ENCODE data around the gene CBARP. TPM values are rescaled to one million over a fixed set of nuclear protein-coding genes. Genes with fewer than 3 reads are reported as not detected.

The CBARP gene, protein sequence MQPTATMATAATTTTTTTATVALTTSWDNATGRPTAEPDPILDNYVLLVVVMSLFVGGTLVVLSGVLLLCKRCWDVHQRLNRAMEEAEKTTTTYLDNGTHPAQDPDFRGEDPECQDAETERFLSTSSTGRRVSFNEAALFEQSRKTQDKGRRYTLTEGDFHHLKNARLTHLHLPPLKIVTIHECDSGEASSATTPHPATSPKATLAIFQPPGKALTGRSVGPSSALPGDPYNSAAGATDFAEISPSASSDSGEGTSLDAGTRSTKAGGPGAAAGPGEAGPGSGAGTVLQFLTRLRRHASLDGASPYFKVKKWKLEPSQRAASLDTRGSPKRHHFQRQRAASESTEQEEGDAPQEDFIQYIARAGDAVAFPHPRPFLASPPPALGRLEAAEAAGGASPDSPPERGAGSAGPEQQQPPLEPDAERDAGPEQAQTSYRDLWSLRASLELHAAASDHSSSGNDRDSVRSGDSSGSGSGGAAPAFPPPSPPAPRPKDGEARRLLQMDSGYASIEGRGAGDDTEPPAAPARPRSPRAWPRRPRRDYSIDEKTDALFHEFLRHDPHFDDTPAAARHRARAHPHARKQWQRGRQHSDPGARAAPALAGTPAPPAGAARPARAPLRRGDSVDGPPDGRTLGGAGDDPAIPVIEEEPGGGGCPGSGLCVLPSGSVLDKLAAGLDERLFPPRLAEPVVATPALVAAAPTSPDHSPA
- polyA plus RNA-seq (18.2 and 24.5 TPM in 2 replicates), polyA minus RNA-seq (16.6 and 21.7 TPM in 2 replicates)

GRCh38 chr19:1237754-1238368 is at the start of gene CBARP:
CBARP (minus strand) TSS chr19:1238005; CDS start chr19:1236100, 1,905 bp downstream.
- H3K9ac ChIP-seq (ENCODE audit: low read length), result peak within 1 kb of the TSS; percentile 93
- no peaks in the 10 kb centered on the region for H3K9me3 ChIP-seq (ENCODE audit: low read length)
- peaks cover 4% of the 10 kb centered on the region for H3F3A ChIP-seq (ENCODE audit: insufficient read depth, low read length, poor library complexity, severe bottlenecking)
- peak within 1 kb of the TSS; percentile 94 for H3K27ac ChIP-seq (ENCODE audit: low read length)
- H3K79me2 ChIP-seq (replicated peaks; ENCODE audit: insufficient read depth, low read length), result peaks cover 13% of the 10 kb centered on the region
- no peaks in the 10 kb centered on the region for H4K20me1 ChIP-seq (ENCODE audit: insufficient read depth)
- no peaks in the 10 kb centered on the region for H3K9me2 ChIP-seq (ENCODE audit: insufficient read depth, low read length)
- no peaks in the 10 kb centered on the region for H3K36me3 ChIP-seq (ENCODE audit: insufficient read depth, low read length)
- no peak for TF ChIP-seq SMC3 (conservative IDR thresholded peaks at IDR 0.05; ENCODE audit: poor library complexity)
- peak; percentile 60 for TF ChIP-seq POLR2AphosphoS5 (IDR thresholded peaks at IDR 0.05)
- no peak within 1 kb of the TSS for H2AFZ ChIP-seq (ENCODE audit: low read depth, low read length)
- H3K27me3 ChIP-seq (ENCODE audit: insufficient read depth, low read depth, low read length), result no peaks in the 10 kb centered on the region
- H3K4me3 ChIP-seq (ENCODE audit: low read length), result peak within 1 kb of the TSS; percentile 85
- H3K4me2 ChIP-seq (ENCODE audit: low read length), result peak within 1 kb of the TSS; percentile 53

DNA sequence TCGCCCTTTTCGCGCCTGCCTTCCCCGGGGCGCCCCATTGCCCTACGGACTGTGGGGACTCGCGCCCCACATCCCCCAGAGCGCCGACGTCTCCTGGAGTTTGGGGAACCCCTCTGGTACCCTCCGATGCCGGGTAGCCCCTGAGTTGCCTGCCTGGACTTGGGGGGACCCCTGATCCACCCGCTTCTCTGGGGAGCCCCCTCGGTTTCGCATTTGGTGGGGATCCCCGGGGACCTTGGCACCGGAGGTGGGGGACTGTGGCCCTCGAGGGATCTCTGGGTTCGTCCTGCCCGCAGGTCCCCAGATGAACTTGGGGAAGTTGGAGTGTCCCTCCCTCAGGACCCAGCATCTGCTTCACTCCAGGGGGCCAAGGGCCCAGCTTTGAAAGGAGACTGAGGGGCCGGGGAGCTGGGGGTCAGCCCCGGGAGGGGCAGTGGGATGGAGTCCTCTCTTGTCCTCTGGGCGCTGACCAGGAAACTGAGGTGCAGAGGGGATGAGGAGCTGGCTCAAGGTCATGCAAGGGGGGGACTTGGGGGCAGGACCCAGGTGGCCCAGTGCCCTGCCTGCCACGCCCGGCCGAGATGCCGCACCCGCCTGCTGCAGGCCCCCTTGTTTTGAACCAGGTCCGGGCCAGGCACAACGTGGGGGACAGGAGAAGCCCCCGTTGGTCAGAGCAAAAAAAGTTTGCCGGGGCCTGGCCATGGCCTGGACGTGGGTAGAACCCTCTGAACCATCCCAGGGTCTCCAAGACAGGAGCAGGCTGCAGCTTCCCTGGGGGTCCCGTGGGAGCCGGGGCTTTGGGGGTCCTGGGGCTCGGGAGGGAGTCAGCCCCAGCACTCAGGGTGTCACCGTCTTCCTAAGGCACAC is 48.9 kb upstream of the CBARP start:
- H2AFZ ChIP-seq (ENCODE audit: low read depth, low read length), result no peak overlapping the region
- peak overlapping the region; percentile 57 for H3K4me2 ChIP-seq (ENCODE audit: low read length)

More for the DNA sequence above, 48.9 kb upstream of the CBARP start:
- no peaks in the 10 kb centered on the region for H3K27me3 ChIP-seq (ENCODE audit: insufficient read depth, low read depth, low read length)
- H3K79me2 ChIP-seq (replicated peaks; ENCODE audit: insufficient read depth, low read length), result peaks cover 24% of the 10 kb centered on the region
- H3K9ac ChIP-seq (ENCODE audit: low read length), result peak overlapping the region; percentile 77
- H3K4me3 ChIP-seq (ENCODE audit: low read length), result peak overlapping the region; percentile 92
- TF ChIP-seq SMC3 (conservative IDR thresholded peaks at IDR 0.05; ENCODE audit: poor library complexity), result no peak
- no peak for TF ChIP-seq MXI1 (conservative IDR thresholded peaks at IDR 0.05; ENCODE audit: poor library complexity, severe bottlenecking)
- TF ChIP-seq POLR2AphosphoS5 (IDR thresholded peaks at IDR 0.05), result no peak
- TF ChIP-seq REST (IDR thresholded peaks at IDR 0.05; ENCODE audit: borderline replicate concordance), result no peak
- no peak for TF ChIP-seq CTCF (IDR thresholded peaks at IDR 0.05; ENCODE audit: poor library complexity, severe bottlenecking)
- TF ChIP-seq RAD21 (conservative IDR thresholded peaks at IDR 0.05), result no peak
- TF ChIP-seq EZH2 (IDR thresholded peaks at IDR 0.05; ENCODE audit: borderline replicate concordance, insufficient read depth, low read length, poor library complexity, severe bottlenecking), result no peak
- TF ChIP-seq TAF1 (IDR thresholded peaks at IDR 0.05; ENCODE audit: low read depth), result no peak
- no peaks in the 10 kb centered on the region for H3K9me3 ChIP-seq (ENCODE audit: low read length)
- H3K36me3 ChIP-seq (ENCODE audit: insufficient read depth, low read length), result no peaks in the 10 kb centered on the region
- no peaks in the 10 kb centered on the region for H3F3A ChIP-seq (ENCODE audit: insufficient read depth, low read length, poor library complexity, severe bottlenecking)
- no peak overlapping the region for H3K27ac ChIP-seq (ENCODE audit: low read length)
- H4K20me1 ChIP-seq (ENCODE audit: insufficient read depth), result no peaks in the 10 kb centered on the region
- H3K9me2 ChIP-seq (ENCODE audit: insufficient read depth, low read length), result no peaks in the 10 kb centered on the region
